ENCODE data around the gene KRT39. TPM values are rescaled to one million over a fixed set of nuclear protein-coding genes. Genes with fewer than 3 reads are reported as not detected.

KRT39 gene
- total RNA-seq, 2 donors from 2014 or later = not detected

DNA sequence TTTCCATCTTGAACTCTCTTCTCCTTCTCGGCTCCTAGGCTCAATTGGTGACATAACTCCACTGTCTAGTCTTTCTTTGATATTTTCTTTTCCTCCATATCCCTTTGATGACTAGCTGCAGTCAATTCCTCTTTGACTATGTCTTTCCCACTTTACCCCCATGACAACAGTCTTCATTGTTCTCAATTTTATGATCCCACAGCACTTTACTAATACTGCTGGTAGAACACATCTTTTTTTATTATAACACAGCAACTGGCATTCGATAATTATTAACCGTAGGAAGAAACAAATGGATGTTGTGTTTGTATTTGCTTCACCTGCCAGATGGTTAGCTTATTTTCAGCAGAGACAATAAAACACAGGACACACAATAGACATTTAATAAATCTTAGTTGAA is 25.9 kb upstream of the KRT39 start:
- WGBS, 2 experiments (ENCODE audit: insufficient coverage in 1 of 2, insufficient read length in 1 of 2) = 89 to 99% methylated on average over 1 to 3 of the region's 3 CpGs

DNA sequence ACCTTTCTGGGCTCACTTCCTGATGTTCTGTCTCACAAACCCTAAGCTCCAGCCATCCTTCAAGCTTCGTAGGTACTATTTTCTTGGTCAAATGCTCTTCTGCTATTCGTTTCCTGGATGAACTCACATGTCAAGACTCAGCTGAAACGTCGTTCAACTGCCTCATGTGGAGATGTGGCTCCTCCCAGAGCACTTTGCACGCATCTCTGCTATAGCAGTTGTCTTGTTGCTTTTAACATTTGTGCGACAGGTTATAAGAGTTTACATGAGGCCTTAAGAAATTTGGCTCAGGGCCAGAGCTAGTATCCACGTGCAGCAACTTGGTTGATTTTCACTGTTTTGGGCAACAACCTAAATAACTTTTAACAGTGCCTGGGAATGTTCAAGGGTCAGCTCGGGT is 20.2 kb upstream of the KRT39 start:
- H3K27me3 ChIP-seq (ENCODE audit: control insufficient read depth, insufficient read depth, low read length, poor library complexity, severe bottlenecking) = no peaks in the 10 kb centered on the region
- peaks cover 5% of the 10 kb centered on the region for H3K9me3 ChIP-seq (ENCODE audit: control insufficient read depth, low read length)
- H3K4me3 ChIP-seq (ENCODE audit: low read length) = no peak overlapping the region
- H3K4me1 ChIP-seq (ENCODE audit: control insufficient read depth, insufficient read depth, low read length) = no peaks in the 10 kb centered on the region
- Mint-ChIP-seq H3K27ac (no peak overlapping the region), H3K4me3 (no peak overlapping the region), H3K4me1 (no peaks in the 10 kb centered on the region), H3K36me3 (ENCODE audit: low read depth) (no peaks in the 10 kb centered on the region), H3K9me3 (no peaks in the 10 kb centered on the region), H3K27me3 (ENCODE audit: insufficient read depth) (peaks cover 7% of the 10 kb centered on the region)
- DNase-seq = no peak
- H3K27ac ChIP-seq (ENCODE audit: low read depth, low read length) = no peak overlapping the region
- H3K36me3 ChIP-seq (ENCODE audit: control insufficient read depth, insufficient read depth, low read length) = no peaks in the 10 kb centered on the region
- H3K9ac ChIP-seq (ENCODE audit: extremely low read depth, low read length, poor library complexity, severe bottlenecking) = no peak overlapping the region
- WGBS, 2 experiments (ENCODE audit: insufficient coverage in 1 of 2, insufficient read length in 1 of 2) = 87 to 90% methylated on average over 6 to 8 of the region's 8 CpGs
- TF ChIP-seq, protein P1, sequence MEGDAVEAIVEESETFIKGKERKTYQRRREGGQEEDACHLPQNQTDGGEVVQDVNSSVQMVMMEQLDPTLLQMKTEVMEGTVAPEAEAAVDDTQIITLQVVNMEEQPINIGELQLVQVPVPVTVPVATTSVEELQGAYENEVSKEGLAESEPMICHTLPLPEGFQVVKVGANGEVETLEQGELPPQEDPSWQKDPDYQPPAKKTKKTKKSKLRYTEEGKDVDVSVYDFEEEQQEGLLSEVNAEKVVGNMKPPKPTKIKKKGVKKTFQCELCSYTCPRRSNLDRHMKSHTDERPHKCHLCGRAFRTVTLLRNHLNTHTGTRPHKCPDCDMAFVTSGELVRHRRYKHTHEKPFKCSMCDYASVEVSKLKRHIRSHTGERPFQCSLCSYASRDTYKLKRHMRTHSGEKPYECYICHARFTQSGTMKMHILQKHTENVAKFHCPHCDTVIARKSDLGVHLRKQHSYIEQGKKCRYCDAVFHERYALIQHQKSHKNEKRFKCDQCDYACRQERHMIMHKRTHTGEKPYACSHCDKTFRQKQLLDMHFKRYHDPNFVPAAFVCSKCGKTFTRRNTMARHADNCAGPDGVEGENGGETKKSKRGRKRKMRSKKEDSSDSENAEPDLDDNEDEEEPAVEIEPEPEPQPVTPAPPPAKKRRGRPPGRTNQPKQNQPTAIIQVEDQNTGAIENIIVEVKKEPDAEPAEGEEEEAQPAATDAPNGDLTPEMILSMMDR (conservative IDR thresholded peaks at IDR 0.05) = no peak

More for the DNA sequence above, 25.9 kb upstream of the KRT39 start:
- peaks cover 5% of the 10 kb centered on the region for H3K9me3 ChIP-seq (ENCODE audit: control insufficient read depth, low read length)
- Mint-ChIP-seq H3K4me3 (no peak overlapping the region), H3K27me3 (ENCODE audit: insufficient read depth) (no peaks in the 10 kb centered on the region), H3K9me3 (no peaks in the 10 kb centered on the region), H3K36me3 (ENCODE audit: low read depth) (no peaks in the 10 kb centered on the region), H3K27ac (no peak overlapping the region), H3K4me1 (peaks cover 6% of the 10 kb centered on the region)
- no peak overlapping the region for H3K9ac ChIP-seq (ENCODE audit: extremely low read depth, low read length, poor library complexity, severe bottlenecking)
- no peak for DNase-seq
- no peaks in the 10 kb centered on the region for H3K27me3 ChIP-seq (ENCODE audit: control insufficient read depth, insufficient read depth, low read length, poor library complexity, severe bottlenecking)
- H3K4me3 ChIP-seq (ENCODE audit: low read length) = no peak overlapping the region
- no peaks in the 10 kb centered on the region for H3K4me1 ChIP-seq (ENCODE audit: control insufficient read depth, insufficient read depth, low read length)
- H3K36me3 ChIP-seq (ENCODE audit: control insufficient read depth, insufficient read depth, low read length) = no peaks in the 10 kb centered on the region
- H3K27ac ChIP-seq (ENCODE audit: low read depth, low read length) = no peak overlapping the region
- TF ChIP-seq, protein P1 (conservative IDR thresholded peaks at IDR 0.05) = no peak

DNA sequence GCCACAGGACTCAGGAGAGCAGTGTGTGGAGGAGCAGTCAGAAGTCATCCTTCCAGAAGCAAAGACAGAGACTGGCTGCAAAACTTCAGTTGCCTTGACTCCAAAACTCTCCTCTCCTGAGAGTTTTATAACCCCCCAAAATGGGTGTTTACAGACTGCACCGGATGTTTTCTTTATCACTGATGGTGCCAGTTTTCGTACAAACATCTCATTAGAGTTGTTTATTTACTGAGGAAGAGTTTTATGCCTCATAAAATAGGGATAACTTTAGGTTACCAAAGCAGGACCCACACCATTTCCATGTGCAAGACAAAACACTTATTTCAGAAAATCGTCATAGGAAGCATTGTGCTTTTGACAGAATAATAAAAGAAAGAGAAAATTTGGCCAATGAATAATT is 17.5 kb upstream of the KRT39 start, which contains the start of gene KRT40:
KRT40 (minus strand) TSS at position 101 of the 400 bp plus-strand sequence; CDS start at position 48, 53 bp downstream.
- Histone ChIP-seq H3K4me1 (ENCODE audit: control insufficient read depth, insufficient read depth, low read length) (peaks cover 8% of the 10 kb centered on the region), H3K9ac (ENCODE audit: extremely low read depth, low read length, poor library complexity, severe bottlenecking) (no peak within 1 kb of the TSS), H3K36me3 (ENCODE audit: control insufficient read depth, insufficient read depth, low read length) (no peaks in the 10 kb centered on the region), H3K9me3 (ENCODE audit: control insufficient read depth, low read length) (no peaks in the 10 kb centered on the region), H3K4me3 (ENCODE audit: low read length) (no peak within 1 kb of the TSS), H3K27ac (ENCODE audit: low read depth, low read length) (no peak within 1 kb of the TSS), H3K27me3 (ENCODE audit: control insufficient read depth, insufficient read depth, low read length, poor library complexity, severe bottlenecking) (no peaks in the 10 kb centered on the region)
- no peaks in the 10 kb centered on the region for H3K36me3 Mint-ChIP-seq (ENCODE audit: low read depth)
- H3K9me3 Mint-ChIP-seq = no peaks in the 10 kb centered on the region
- TF ChIP-seq, protein P1 (conservative IDR thresholded peaks at IDR 0.05) = no peak
- H3K27me3 Mint-ChIP-seq (ENCODE audit: insufficient read depth) = peaks cover 7% of the 10 kb centered on the region
- H3K4me3 Mint-ChIP-seq = no peak within 1 kb of the TSS
- no peak for DNase-seq
- H3K27ac Mint-ChIP-seq = no peak within 1 kb of the TSS
- WGBS, 2 experiments (ENCODE audit: insufficient coverage in 1 of 2, insufficient read length in 1 of 2) = 85 to 88% methylated on average over 2 to 3 of the region's 3 CpGs
- H3K4me1 Mint-ChIP-seq = peaks cover 10% of the 10 kb centered on the region

Measured in endodermal cell (in vitro differentiated cells).